ENCODE measurements around the gene SMARCAL1. TPM values are rescaled to one million over a fixed set of nuclear protein-coding genes. Genes with fewer than 3 reads are reported as not detected.

Gene SMARCAL1
- total RNA-seq, 1 experiment from 2014 or later, result 26.4 TPM

DNA sequence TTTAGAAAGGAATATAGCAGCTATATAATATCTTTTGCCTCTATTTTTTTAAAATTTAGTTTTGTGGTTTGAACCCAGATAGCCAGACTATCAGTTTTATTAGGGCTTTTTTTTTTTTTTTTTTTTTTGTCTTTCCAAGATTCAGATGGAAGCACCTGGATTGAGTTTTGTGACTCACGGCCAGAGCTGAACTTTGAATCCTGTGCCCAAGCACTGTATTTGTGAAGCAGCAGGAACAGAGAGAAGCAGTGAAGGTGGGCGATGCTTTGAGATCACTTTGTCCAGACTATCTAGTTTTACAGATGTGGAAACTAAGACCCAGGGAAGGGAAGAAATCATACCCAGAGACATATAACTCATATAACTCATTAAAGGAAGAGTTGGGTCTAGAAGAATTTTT lies 120.3 kb downstream of the SMARCAL1 start:
- H3K4me1 ChIP-seq (ENCODE audit: control insufficient read depth, insufficient read depth, low read length), result no peaks in the 10 kb centered on the region; the same call in 1 of the 2 replicates
- TF ChIP-seq SIN3A (IDR thresholded peaks at IDR 0.05; ENCODE audit: borderline replicate concordance, insufficient read depth, low read depth, low read length) (no peak), TCF7L2 (IDR thresholded peaks at IDR 0.05; ENCODE audit: low read depth, low read length) (no peak), POLR2AphosphoS5 (IDR thresholded peaks at IDR 0.05; ENCODE audit: low read depth, low read length) (no peak)
- TF ChIP-seq, protein P1, sequence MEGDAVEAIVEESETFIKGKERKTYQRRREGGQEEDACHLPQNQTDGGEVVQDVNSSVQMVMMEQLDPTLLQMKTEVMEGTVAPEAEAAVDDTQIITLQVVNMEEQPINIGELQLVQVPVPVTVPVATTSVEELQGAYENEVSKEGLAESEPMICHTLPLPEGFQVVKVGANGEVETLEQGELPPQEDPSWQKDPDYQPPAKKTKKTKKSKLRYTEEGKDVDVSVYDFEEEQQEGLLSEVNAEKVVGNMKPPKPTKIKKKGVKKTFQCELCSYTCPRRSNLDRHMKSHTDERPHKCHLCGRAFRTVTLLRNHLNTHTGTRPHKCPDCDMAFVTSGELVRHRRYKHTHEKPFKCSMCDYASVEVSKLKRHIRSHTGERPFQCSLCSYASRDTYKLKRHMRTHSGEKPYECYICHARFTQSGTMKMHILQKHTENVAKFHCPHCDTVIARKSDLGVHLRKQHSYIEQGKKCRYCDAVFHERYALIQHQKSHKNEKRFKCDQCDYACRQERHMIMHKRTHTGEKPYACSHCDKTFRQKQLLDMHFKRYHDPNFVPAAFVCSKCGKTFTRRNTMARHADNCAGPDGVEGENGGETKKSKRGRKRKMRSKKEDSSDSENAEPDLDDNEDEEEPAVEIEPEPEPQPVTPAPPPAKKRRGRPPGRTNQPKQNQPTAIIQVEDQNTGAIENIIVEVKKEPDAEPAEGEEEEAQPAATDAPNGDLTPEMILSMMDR (IDR thresholded peaks at IDR 0.05), result no peak
- TF ChIP-seq, protein P2, sequence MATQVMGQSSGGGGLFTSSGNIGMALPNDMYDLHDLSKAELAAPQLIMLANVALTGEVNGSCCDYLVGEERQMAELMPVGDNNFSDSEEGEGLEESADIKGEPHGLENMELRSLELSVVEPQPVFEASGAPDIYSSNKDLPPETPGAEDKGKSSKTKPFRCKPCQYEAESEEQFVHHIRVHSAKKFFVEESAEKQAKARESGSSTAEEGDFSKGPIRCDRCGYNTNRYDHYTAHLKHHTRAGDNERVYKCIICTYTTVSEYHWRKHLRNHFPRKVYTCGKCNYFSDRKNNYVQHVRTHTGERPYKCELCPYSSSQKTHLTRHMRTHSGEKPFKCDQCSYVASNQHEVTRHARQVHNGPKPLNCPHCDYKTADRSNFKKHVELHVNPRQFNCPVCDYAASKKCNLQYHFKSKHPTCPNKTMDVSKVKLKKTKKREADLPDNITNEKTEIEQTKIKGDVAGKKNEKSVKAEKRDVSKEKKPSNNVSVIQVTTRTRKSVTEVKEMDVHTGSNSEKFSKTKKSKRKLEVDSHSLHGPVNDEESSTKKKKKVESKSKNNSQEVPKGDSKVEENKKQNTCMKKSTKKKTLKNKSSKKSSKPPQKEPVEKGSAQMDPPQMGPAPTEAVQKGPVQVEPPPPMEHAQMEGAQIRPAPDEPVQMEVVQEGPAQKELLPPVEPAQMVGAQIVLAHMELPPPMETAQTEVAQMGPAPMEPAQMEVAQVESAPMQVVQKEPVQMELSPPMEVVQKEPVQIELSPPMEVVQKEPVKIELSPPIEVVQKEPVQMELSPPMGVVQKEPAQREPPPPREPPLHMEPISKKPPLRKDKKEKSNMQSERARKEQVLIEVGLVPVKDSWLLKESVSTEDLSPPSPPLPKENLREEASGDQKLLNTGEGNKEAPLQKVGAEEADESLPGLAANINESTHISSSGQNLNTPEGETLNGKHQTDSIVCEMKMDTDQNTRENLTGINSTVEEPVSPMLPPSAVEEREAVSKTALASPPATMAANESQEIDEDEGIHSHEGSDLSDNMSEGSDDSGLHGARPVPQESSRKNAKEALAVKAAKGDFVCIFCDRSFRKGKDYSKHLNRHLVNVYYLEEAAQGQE (IDR thresholded peaks at IDR 0.05; ENCODE audit: insufficient read depth in 1 of 2, low read depth in 2 of 2, low read length in 1 of 2), result no peak
- POLR2A ChIA-PET, result no interaction called here
- H3K9me3 ChIP-seq (ENCODE audit: control insufficient read depth, insufficient read depth, low read depth, low read length), result no peaks in the 10 kb centered on the region
- BruUV-seq (replicated peaks), result no TSS peak
- DNase-seq (ENCODE audit: low read depth, low spot score) (no peak), ATAC-seq (no peak)
- in situ Hi-C loops (cut with HindIII; ENCODE audit: low pct_unique_long_range_greater_than_20kb, low sequenced_read_pairs) (no loop called here), intact Hi-C loops (cut with micrococcal nuclease; ENCODE audit: unreplicated experiment) (no loop called here)
- H3K36me3 ChIP-seq (ENCODE audit: control insufficient read depth, insufficient read depth, low read length), result no peaks in the 10 kb centered on the region
- no peak overlapping the region for H3K27ac ChIP-seq (ENCODE audit: low read length)
- H3K27me3 ChIP-seq (ENCODE audit: control insufficient read depth, insufficient read depth, low read length), result no peaks in the 10 kb centered on the region
- H3K4me3 ChIP-seq (ENCODE audit: low read depth in 2 of 2, low read length in 2 of 2), result no peak overlapping the region
- CTCF ChIA-PET, result no interaction called here

Other genes starting within 250 kb of the SMARCAL1 start
- gene MARCHF4, start 40.0 kb upstream of the SMARCAL1 start, total RNA-seq (2021; ENCODE audit: unreplicated experiment), result 1.3 TPM
- gene RPL37A, start 86.4 kb downstream of the SMARCAL1 start, total RNA-seq (2021; ENCODE audit: unreplicated experiment), result 1,826 TPM
- 54.8 TPM for gene IGFBP2, start 220.9 kb downstream of the SMARCAL1 start, total RNA-seq (2021; ENCODE audit: unreplicated experiment)